Measurements from ENCODE around the gene MMS19.

The MMS19 gene

DNA sequence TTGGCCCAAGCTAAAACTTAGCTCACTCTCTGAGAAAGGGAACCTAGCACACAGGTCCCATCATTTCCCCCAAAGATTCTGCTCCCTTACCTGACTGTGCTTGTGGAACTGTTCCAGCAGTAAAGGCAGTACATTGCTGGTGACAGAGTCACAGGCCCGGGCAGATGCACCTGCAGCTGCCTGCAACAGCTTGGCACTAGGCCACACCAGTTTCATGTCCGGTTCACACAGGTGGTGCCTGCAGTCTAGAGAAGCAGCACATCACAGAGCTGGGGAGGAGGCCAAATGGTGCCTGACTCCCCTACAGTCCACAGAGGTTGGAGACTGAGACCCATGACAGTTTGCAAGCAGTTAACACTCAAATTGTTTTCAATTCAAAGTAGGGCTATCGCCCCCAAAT lies 30.1 kb downstream of the MMS19 start:
- no peak for DNase-seq (ENCODE audit: low spot score)

GRCh38 chr10:97466755-97467154 lies 31.5 kb downstream of the MMS19 start:
- no peak for DNase-seq (ENCODE audit: low spot score)

DNA sequence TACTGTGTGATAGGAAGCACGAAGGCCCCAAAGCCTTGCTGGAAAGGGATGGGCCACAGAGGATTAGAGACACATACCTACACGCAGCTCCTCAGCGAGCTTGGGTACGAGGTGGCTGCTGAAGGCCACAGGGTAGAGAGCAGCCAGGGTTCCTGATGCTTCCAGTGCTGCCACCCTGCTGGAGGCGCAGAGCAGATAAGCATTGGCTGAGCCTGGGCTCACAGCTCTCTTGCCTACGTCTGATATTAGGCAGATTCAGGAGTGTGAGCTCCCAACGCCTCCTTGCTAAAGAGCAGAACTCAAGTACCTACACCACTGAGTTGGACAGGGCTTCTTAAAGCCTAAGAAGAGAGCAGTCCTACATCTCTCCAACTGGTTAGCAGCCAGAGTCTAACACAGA lies 32.2 kb downstream of the MMS19 start:
- no peak for DNase-seq (ENCODE audit: low spot score)

GRCh38 chr10:97464226-97464625 lies 34.0 kb downstream of the MMS19 start:
- no peak for DNase-seq (ENCODE audit: low spot score)

- DNase-seq (ENCODE audit: low spot score), result peak; percentile 64
Measured at GRCh38 chr10:97463363-97464132, 34.7 kb downstream of the MMS19 start.

DNA sequence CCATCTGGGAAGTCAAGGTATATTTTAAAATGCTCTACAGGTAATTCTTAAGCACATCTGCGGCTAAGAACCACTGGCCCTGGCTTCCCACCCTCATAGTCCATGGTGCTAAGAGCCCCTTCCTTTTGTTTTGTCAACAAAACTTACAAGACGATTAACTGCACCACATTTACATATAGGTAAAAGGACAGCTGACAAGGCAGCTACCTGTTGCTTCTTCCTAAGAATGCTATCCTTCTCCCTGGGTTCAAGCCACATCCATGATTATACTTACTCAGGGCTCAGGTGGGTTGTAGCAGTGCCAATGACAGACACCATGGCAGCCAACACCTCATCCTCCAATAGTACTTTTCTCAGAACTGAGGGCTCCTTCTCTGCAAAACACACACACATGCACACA lies 35.9 kb downstream of the MMS19 start:
- no peak for DNase-seq (ENCODE audit: low spot score)

DNA sequence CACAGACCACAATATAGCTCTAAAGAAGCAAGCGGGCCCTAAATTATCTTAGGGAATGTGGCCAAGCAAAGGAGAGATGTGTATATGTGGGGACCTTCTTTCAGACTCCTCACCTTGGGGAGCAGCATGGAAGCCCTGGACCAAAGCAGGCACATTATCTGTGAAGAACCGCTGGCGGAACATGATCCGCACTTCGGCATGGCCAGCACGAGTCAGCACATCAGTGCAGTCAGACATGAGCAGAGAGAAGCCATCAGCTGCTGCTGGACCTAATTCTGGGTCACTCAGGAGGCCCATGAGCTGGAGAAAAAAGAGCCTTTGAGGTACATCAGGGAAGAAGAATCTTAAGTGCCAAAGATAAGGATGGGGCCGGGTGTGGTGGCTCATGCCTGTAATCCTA lies 38.3 kb downstream of the MMS19 start:
- DNase-seq (ENCODE audit: low spot score), result no peak

DNA sequence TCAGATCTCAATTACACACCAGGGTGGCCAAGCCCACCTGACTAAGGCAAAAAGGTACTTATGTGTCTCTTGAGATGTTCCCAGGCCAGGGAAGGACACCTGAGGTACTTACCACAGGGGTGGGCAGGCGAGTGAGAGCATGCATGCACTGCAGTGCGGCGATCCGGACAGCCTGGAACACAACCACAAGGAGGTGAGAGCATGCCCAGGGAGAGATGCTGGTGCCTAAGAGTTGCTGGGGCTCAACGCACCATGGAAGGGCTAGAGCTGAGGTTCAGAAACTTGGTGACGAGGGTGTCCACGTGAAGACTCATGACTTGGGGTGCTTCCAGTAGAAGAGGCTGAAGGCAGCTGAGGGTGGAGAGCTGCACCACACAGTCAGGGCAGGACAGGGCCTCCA lies 39.1 kb downstream of the MMS19 start:
- no peak for DNase-seq (ENCODE audit: low spot score)

DNA sequence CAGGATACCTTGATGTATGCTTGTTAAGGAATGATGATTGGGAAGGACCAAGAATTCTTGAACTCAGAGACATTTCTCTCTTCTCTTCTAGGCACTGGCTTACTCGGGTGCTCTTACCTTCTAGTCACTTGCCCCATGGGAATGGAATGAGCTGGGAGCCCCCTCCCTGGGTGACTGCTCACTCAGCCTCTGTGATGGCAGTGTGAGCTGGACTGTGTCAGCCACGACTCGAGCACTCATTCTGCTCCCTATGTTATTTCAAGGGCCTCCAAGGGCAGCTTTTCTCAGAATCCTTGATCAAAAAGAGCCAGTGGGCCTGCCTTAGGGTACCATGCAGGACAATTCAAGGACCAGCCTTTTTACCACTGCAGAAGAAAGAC lies 41.5 kb downstream of the MMS19 start:
- DNase-seq (ENCODE audit: low spot score), result no peak

GRCh38 chr10:97456034-97456685 lies 42.1 kb downstream of the MMS19 start:
- no peak for DNase-seq (ENCODE audit: low spot score)

GRCh38 chr10:97454330-97455036 lies 43.7 kb downstream of the MMS19 start:
- DNase-seq (ENCODE audit: low spot score), result no peak

GRCh38 chr10:97452352-97452751 lies 45.9 kb downstream of the MMS19 start:
- no peak for DNase-seq (ENCODE audit: low spot score)

- DNase-seq (ENCODE audit: low spot score), result no peak
Measured at GRCh38 chr10:97451605-97452004, 46.6 kb downstream of the MMS19 start.

GRCh38 chr10:97450828-97451227 lies 47.4 kb downstream of the MMS19 start:
- DNase-seq (ENCODE audit: low spot score), result no peak

- peak; percentile 99 for DNase-seq (ENCODE audit: low spot score)
Measured at GRCh38 chr10:97445722-97446639, 52.2 kb downstream of the MMS19 start, which contains the start of the genes EXOSC1 and ZDHHC16. EXOSC1 (minus strand) TSS chr10:97446006; CDS start chr10:97445985, 21 bp downstream. ZDHHC16 (plus strand) TSS chr10:97446175; CDS start chr10:97451676, 5,501 bp downstream.

GRCh38 chr10:97445357-97445721 lies 52.9 kb downstream of the MMS19 start:
- no peak for DNase-seq (ENCODE audit: low spot score)

DNA sequence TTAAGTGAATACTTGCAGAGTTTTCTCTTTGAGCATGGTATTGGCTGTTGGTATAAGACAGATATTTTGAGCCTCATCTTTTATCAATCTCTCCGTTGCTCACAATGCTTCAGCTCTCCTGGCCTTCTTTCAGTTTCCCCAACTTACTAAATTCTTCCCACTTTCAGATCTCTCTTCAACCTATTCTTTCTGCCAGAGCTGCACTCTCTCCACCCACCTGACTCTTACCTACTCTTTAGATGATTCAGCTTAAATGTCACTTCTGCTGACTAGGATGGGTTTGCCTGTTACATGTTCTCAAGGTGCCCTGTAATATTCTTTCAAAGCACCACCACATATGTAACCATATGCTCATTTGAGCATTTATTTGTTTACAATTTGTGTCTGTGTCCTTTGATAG lies 54.0 kb downstream of the MMS19 start:
- DNase-seq (ENCODE audit: low spot score), result no peak

DNA sequence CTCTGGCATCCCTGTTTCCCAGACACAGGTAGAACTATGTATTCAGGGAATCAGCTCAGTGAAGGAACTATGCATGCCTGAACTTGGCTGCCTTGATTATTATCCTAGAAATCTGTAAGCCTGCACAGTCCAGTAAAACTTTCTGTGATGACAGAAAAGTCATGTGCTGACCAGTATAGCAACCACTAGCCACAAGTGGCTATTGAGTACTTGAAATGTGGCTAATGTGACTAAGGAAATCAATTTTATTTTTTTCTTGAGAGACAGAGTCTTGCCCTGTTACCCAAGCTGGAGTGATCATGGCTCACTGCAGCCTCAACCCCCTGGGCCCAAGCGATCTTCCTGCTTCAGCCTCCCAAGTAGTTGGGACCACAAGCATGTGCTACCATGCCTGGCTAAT lies 55.9 kb downstream of the MMS19 start:
- DNase-seq (ENCODE audit: low spot score), result no peak

- DNase-seq (ENCODE audit: low spot score), result no peak
Measured at GRCh38 chr10:97435211-97435610, 63.0 kb downstream of the MMS19 start.

DNA sequence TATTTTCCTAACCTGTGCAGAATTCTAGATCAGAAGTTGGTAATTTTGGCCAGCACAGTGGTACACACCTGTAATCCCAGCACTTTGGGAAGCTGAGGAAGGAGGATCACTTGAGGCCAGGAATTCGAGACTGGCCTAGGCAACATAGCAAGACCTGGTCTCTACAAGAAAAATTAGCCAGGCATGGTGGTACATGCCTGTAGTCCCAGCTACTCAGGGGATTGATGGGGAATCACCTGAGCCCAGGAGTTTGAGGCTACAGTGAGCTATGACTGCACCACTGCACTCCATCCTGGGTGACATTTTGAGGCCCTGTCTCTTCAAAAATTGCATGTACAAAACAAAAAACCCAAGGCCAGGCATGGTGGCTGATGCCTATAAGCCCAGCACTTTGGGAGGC lies 63.7 kb downstream of the MMS19 start:
- DNase-seq (ENCODE audit: low spot score), result no peak

DNA sequence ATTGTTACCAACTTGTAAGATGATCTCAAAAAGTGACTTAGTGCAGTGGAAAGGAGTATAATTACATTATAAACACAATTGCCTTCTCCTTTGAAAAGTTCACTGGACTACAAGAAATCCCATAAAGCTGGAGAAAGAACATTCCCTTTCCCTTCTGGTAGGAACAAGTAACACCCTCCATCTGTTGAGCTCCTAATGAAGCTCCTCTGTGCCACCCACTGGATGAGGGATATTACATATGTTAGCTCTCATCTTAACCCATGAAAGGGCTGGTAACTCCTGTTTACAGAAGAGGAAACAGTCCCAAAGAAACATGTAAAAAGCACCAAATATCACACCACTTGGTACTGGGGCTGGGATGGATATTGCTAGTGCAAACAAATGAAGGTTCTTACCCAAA lies 64.2 kb downstream of the MMS19 start:
- no peak for DNase-seq (ENCODE audit: low spot score)

DNA sequence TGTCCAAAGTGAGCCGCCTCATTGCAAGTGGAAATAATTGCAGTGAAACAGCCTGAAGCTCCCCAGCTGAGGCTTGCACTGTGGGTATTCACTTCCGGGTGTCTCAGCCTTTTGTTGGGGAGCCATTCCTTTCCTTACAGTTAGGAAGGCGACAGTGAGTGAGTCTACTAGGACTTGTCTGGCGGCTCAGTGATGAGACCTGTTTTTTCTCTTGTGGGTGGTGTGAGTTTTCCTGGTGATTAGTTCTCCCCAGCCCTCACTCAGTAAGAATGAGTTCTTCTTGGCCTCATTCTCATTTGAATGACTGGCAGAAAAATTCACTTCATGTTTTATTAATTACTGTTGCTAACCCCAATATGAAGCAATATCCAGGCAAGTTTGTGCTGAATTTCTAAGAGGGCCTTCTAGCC lies 69.6 kb downstream of the MMS19 start:
- DNase-seq (ENCODE audit: low spot score), result no peak
